GM21381 (cell line): Measurements from ENCODE around the gene WDR26.
"Not testable (repeated sequence)": the region's sequence is repeated elsewhere in the genome, so short reads cannot be mapped to it uniquely, and the experiment has no call there.

Experiments
- ATAC-seq: cut with Tn5 transposase; IDR thresholded peaks from one replicate; pipeline ENCODE4 v1.9.1; 2021; ENCODE audit warnings: mild to moderate bottlenecking, moderate library complexity; ENCODE audit not compliant: unreplicated experiment

Gene WDR26

GRCh38 chr1:224353975-224354925 lies 80.3 kb downstream of the WDR26 start:
- no peak for ATAC-seq

- ATAC-seq = not testable (repeated sequence)
These were observed 82.0 kb downstream of the WDR26 start for GRCh38 chr1:224352436-224353085.

GRCh38 chr1:224349716-224350115 lies 84.9 kb downstream of the WDR26 start:
- ATAC-seq = not testable (repeated sequence)

- ATAC-seq = no peak
These were observed 86.5 kb downstream of the WDR26 start for GRCh38 chr1:224348137-224348536.

GRCh38 chr1:224343679-224344078 lies 90.9 kb downstream of the WDR26 start:
- no peak for ATAC-seq

- ATAC-seq = peak; percentile 82
These were observed 93.9 kb downstream of the WDR26 start for GRCh38 chr1:224340453-224341384.

GRCh38 chr1:224339442-224340033 lies 95.1 kb downstream of the WDR26 start:
- ATAC-seq = no peak

GRCh38 chr1:224338150-224338838 lies 96.3 kb downstream of the WDR26 start:
- no peak for ATAC-seq
